NCI-H524 (cell line): ENCODE results near the gene SEMA4D.

ENCODE experiments used
- DNase-seq, 2 experiments: peaks; one replicate each; lab custom pipeline; 2025; lab: John Stamatoyannopoulos, UW

Gene SEMA4D

GRCh38 chr9:89410641-89411350 is 87.1 kb downstream of the SEMA4D start:
- DNase-seq, result no peak

GRCh38 chr9:89410022-89410421 is 87.9 kb downstream of the SEMA4D start:
- no peak for DNase-seq

- DNase-seq, result no peak
Measured at GRCh38 chr9:89409466-89409865, 88.4 kb downstream of the SEMA4D start.

GRCh38 chr9:89408628-89409101 is 89.2 kb downstream of the SEMA4D start:
- DNase-seq, result no peak

- DNase-seq, result no peak
Measured at GRCh38 chr9:89407070-89407469, 90.8 kb downstream of the SEMA4D start.

- DNase-seq, result no peak
Measured at GRCh38 chr9:89405826-89406225, 92.1 kb downstream of the SEMA4D start.

- DNase-seq, result no peak
Measured at GRCh38 chr9:89404074-89404473, 93.8 kb downstream of the SEMA4D start.

- DNase-seq, result no peak
Measured at GRCh38 chr9:89402695-89403427, 95.1 kb downstream of the SEMA4D start.

- DNase-seq, result no peak
Measured at GRCh38 chr9:89400403-89401116, 97.4 kb downstream of the SEMA4D start.

GRCh38 chr9:89398621-89399020 is 99.3 kb downstream of the SEMA4D start:
- DNase-seq, result no peak

- DNase-seq, result no peak
Measured at GRCh38 chr9:89397471-89397870, 100.4 kb downstream of the SEMA4D start.

- no peak for DNase-seq
Measured at GRCh38 chr9:89395931-89396710, 101.8 kb downstream of the SEMA4D start.

- no peak for DNase-seq
Measured at GRCh38 chr9:89394412-89394811, 103.5 kb downstream of the SEMA4D start.

- DNase-seq, result no peak
Measured at GRCh38 chr9:89391585-89391984, 106.3 kb downstream of the SEMA4D start.

- DNase-seq, result no peak
Measured at GRCh38 chr9:89390578-89391116, 107.3 kb downstream of the SEMA4D start.

- DNase-seq, result no peak
Measured at GRCh38 chr9:89390068-89390555, 107.8 kb downstream of the SEMA4D start.

- no peak for DNase-seq
Measured at GRCh38 chr9:89388868-89389177, 109.1 kb downstream of the SEMA4D start.

GRCh38 chr9:89388084-89388867 is 109.6 kb downstream of the SEMA4D start:
- DNase-seq, result no peak

GRCh38 chr9:89387197-89387849 is 110.6 kb downstream of the SEMA4D start:
- no peak for DNase-seq

- no peak for DNase-seq
Measured at GRCh38 chr9:89386797-89387196, 111.1 kb downstream of the SEMA4D start.
